CD8-positive, alpha-beta memory T cell (primary cell): ENCODE data around the gene PCDHGB7. TPM values are rescaled to one million over a fixed set of nuclear protein-coding genes. Genes with fewer than 3 reads are reported as not detected.
"Not testable (repeated sequence)": the region's sequence is repeated elsewhere in the genome, so short reads cannot be mapped to it uniquely, and the experiment has no call there.

Source experiments
- CTCF ChIA-PET: fragments of 350-600 bp; sonication (Branson Sonifier 250); formaldehyde crosslinking; loops from one replicate; lab custom pipeline; 2021; ENCODE audit warnings: antibody characterized with exemption; lab: Charles Lee
- POLR2A ChIA-PET: fragments of 350-600 bp; sonication (Branson Sonifier 250); formaldehyde crosslinking; loops from one replicate; lab custom pipeline; 2021; ENCODE audit warnings: antibody characterized with exemption; lab: Charles Lee
- DNase-seq, 5 donors: peaks; one replicate each; pipeline versions ENCODE4 v3.0.0 to v3.0.0-alpha.2; 2020 to 2022; ENCODE audit warnings: mixed read lengths in 1 of 5
- H3K27ac ChIP-seq: one replicate; pipeline ENCODE4 v1.7.0; 2013; ENCODE audit warnings: low read depth, mild to moderate bottlenecking, low read length, moderate library complexity
- H3K27me3 ChIP-seq: 2 replicates; pipeline ENCODE4 v1.7.0; 2013; ENCODE audit warnings: low read length, mild to moderate bottlenecking; ENCODE audit not compliant: insufficient read depth, poor library complexity, severe bottlenecking
- H3K36me3 ChIP-seq: 2 replicates; pipeline ENCODE4 v1.7.0; 2013; ENCODE audit warnings: mild to moderate bottlenecking, low read length, moderate library complexity; ENCODE audit not compliant: insufficient read depth
- H3K4me1 ChIP-seq: 2 replicates; pipeline ENCODE4 v1.7.0; 2013; ENCODE audit warnings: mild to moderate bottlenecking, low read length, moderate library complexity; ENCODE audit not compliant: insufficient read depth
- H3K4me3 ChIP-seq: 2 replicates; pipeline ENCODE4 v1.7.0; 2013; ENCODE audit warnings: mild to moderate bottlenecking, low read length
- H3K9me3 ChIP-seq: 2 replicates; pipeline ENCODE4 v1.7.0; 2013; ENCODE audit warnings: mild to moderate bottlenecking, low read length
- H3K27ac Mint-ChIP-seq, 8 donors: one replicate each; pipeline ENCODE4 v1.8.0; 2020 to 2021; ENCODE audit warnings: mixed read lengths in 8 of 8, mild to moderate bottlenecking in 6 of 8, inconsistent platforms in 3 of 8, moderate library complexity in 3 of 8
- H3K27me3 Mint-ChIP-seq, 2 donors: one replicate each; pipeline ENCODE4 v1.8.0; 2020 to 2021; ENCODE audit warnings: mixed read lengths in 2 of 2, mild to moderate bottlenecking in 1 of 2, moderate library complexity in 1 of 2
- H3K36me3 Mint-ChIP-seq, 3 donors: one replicate each; pipeline ENCODE4 v1.8.0; 2020 to 2021; ENCODE audit warnings: mixed read lengths in 3 of 3, inconsistent platforms in 1 of 3, mild to moderate bottlenecking in 1 of 3
- H3K4me1 Mint-ChIP-seq, 3 donors: one replicate each; pipeline ENCODE4 v1.8.0; 2020 to 2021; ENCODE audit warnings: mixed read lengths in 3 of 3, inconsistent platforms in 1 of 3, mild to moderate bottlenecking in 1 of 3
- H3K4me3 Mint-ChIP-seq, 7 donors: one replicate each; pipeline ENCODE4 v1.8.0; 2020 to 2021; ENCODE audit warnings: mixed read lengths in 7 of 7, mild to moderate bottlenecking in 6 of 7, moderate library complexity in 4 of 7, inconsistent platforms in 2 of 7
- H3K9me3 Mint-ChIP-seq, 5 donors: one replicate each; pipeline ENCODE4 v1.8.0; 2020 to 2022; ENCODE audit warnings: mixed read lengths in 5 of 5, mild to moderate bottlenecking in 3 of 5, moderate library complexity in 2 of 5, inconsistent platforms in 1 of 5
- polyA plus RNA-seq: library from polyadenylated mRNA; unstranded; fragments of 300-500 nt; fragmentation: Illumina TruSeq; gene quantifications from one replicate; pipeline ENCODE4 v1.2.3, GENCODE V29; 2021
- total RNA-seq, 2 experiments: library from RNA; stranded (reverse); gene quantifications; one replicate each; pipeline ENCODE4 v1.2.3, GENCODE V29; 2021

PCDHGB7 gene
- total and polyA plus RNA-seq, 3 experiments from 2014 or later = 0.11 TPM; not detected in 2

DNA sequence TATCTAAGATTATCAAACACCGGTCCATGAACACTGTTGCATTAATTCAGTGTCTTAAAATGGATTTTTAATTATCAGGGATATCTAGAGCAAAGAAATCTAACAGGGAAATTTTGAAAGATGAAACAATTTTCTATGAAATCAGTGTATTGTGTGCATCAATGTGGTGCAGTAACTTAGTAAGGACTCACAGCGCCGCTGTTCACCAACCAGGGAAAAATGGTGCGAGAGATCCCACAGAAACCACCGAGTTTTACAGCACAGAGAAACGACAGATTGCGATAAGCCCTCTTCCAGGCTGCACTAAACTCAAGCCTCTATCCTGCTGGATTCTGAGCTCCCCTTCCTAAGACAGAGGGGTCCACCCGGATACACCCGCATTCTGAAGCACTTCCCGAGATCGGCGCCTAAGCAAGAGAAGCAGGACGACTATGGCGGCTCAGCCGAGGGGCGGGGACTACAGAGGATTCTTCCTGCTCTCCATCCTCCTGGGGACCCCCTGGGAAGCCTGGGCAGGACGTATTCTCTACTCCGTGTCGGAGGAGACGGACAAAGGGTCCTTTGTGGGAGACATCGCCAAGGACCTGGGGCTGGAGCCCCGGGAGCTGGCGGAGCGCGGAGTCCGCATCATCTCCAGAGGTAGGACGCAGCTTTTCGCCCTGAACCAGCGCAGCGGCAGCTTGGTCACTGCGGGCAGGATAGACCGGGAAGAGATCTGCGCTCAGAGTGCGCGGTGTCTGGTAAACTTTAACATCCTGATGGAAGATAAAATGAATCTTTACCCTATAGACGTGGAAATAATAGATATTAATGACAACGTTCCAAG, 34.8 kb upstream of the PCDHGB7 start, which contains the start of gene PCDHGA7:
TSS of gene PCDHGA7 (plus strand) at position 274 of the 826 bp plus-strand sequence. CDS start at position 432, 158 bp downstream.
- no peak for DNase-seq
- POLR2A ChIA-PET = no interaction called here
- H3K36me3 Mint-ChIP-seq = peaks cover 2 to 3% (median 3%) of the 10 kb centered on the region in 3 donors
- Histone ChIP-seq H3K27me3 (peaks cover 11% of the 10 kb centered on the region), H3K4me3 (peak within 1 kb of the TSS; percentile 29), H3K9me3 (no peaks in the 10 kb centered on the region), H3K27ac (no peak within 1 kb of the TSS), H3K36me3 (no peaks in the 10 kb centered on the region), H3K4me1 (no peaks in the 10 kb centered on the region)
- H3K4me3 Mint-ChIP-seq = peak within 1 kb of the TSS in 5 of 7 donors; percentile 17 to 67 (median 53)
- H3K27ac Mint-ChIP-seq = peak within 1 kb of the TSS in 1 of 8 donors; percentile 28
- no peaks in the 10 kb centered on the region for H3K4me1 Mint-ChIP-seq
- CTCF ChIA-PET = no interaction called here
- H3K27me3 Mint-ChIP-seq = peaks cover 57 to 71% of the 10 kb centered on the region in 2 donors
- peaks cover 22 to 80% (median 55%) of the 10 kb centered on the region in 5 donors for H3K9me3 Mint-ChIP-seq

DNA sequence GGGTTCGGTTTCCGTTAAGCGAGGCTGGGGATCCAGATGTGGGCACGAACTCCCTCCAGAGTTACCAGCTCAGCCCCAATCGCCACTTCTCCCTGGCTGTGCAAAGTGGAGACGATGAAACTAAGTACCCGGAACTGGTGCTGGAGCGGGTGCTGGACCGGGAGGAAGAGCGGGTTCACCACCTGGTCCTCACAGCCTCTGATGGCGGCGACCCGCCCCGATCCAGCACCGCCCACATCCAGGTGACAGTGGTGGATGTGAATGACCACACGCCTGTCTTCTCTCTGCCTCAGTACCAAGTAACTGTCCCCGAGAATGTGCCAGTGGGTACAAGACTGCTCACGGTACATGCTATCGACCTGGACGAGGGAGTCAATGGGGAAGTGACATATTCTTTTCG, 34.1 kb upstream of the PCDHGB7 start:
- POLR2A ChIA-PET = no interaction called here
- Mint-ChIP-seq H3K27me3 (peaks cover 60 to 73% of the 10 kb centered on the region in 2 donors), H3K4me3 (no peak overlapping the region), H3K27ac (no peak overlapping the region), H3K4me1 (no peaks in the 10 kb centered on the region), H3K9me3 (peaks cover 24 to 77% (median 56%) of the 10 kb centered on the region in 5 donors), H3K36me3 (peaks cover 2 to 3% (median 3%) of the 10 kb centered on the region in 3 donors)
- Histone ChIP-seq H3K4me1 (no peaks in the 10 kb centered on the region), H3K27ac (no peak overlapping the region), H3K36me3 (no peaks in the 10 kb centered on the region), H3K9me3 (no peaks in the 10 kb centered on the region), H3K27me3 (peaks cover 11% of the 10 kb centered on the region), H3K4me3 (no peak overlapping the region)
- DNase-seq = no peak
- CTCF ChIA-PET = no interaction called here

DNA sequence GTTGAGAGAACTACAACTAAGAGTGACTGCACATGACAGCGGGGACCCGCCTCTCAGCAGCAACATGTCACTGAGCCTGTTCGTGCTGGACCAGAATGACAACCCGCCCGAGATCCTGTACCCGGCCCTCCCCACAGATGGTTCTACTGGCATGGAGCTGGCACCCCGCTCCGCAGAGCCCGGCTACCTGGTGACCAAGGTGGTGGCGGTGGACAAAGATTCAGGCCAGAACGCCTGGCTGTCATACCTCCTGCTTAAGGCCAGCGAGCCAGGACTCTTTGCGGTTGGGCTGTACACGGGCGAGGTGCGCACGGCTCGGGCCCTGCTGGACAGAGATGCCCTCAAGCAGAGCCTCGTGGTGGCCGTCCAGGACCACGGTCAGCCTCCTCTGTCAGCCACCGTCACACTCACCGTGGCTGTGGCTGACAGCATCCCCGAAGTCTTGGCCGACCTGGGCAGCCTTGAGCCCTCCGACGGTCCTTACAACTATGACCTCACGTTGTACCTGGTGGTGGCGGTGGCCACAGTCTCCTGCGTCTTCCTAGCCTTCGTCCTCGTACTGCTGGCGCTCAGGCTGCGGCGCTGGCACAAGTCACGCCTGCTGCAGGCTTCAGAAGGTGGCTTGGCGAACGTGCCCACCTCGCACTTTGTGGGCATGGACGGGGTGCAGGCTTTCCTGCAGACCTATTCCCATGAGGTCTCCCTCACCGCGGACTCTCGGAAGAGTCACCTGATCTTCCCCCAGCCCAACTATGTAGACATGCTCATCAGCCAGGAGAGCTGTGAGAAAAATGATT, 32.8 kb upstream of the PCDHGB7 start:
- Mint-ChIP-seq H3K4me1 (no peaks in the 10 kb centered on the region), H3K9me3 (peaks cover 27 to 73% (median 60%) of the 10 kb centered on the region in 5 donors), H3K27ac (no peak overlapping the region), H3K27me3 (peaks cover 66 to 76% of the 10 kb centered on the region in 2 donors), H3K4me3 (no peak overlapping the region), H3K36me3 (peaks cover 2 to 8% (median 3%) of the 10 kb centered on the region in 3 donors)
- Histone ChIP-seq H3K9me3 (no peaks in the 10 kb centered on the region), H3K4me3 (no peak overlapping the region), H3K27ac (no peak overlapping the region), H3K4me1 (no peaks in the 10 kb centered on the region), H3K27me3 (peaks cover 11% of the 10 kb centered on the region), H3K36me3 (no peaks in the 10 kb centered on the region)
- CTCF ChIA-PET = no interaction called here
- no peak for DNase-seq
- POLR2A ChIA-PET = no interaction called here

DNA sequence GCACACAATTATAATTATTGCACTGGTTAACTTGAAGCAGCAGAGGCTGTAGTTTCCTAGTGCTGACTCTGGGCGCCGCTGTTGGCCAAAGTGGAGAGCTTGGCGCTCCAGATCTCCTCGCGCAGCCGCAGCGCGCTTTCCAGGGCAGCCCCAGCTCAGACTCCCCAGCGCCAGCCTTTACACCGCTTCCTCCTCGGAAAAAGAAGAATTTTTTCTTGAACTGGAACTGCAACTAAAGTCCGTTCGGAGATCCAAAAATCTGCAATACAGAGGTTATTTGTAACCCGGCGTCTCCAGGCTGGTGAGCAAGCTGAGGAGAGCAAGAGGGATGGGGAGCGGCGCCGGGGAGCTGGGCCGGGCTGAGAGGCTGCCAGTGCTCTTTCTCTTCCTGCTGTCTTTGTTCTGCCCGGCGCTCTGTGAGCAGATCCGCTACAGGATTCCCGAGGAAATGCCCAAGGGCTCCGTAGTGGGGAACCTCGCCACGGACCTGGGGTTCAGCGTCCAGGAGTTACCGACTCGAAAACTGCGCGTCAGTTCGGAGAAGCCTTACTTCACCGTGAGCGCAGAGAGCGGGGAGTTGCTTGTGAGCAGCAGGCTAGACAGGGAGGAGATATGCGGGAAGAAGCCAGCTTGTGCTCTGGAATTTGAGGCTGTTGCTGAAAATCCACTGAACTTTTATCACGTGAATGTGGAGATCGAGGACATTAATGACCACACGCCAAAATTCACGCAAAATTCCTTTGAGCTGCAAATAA, 29.7 kb upstream of the PCDHGB7 start, which contains the start of gene PCDHGB4:
TSS of gene PCDHGB4 (plus strand) at position 142 of the 755 bp plus-strand sequence. CDS start at position 329, 187 bp downstream.
- Mint-ChIP-seq H3K36me3 (peaks cover 3 to 11% (median 4%) of the 10 kb centered on the region in 3 donors), H3K9me3 (peaks cover 30 to 76% (median 66%) of the 10 kb centered on the region in 5 donors), H3K4me3 (peak within 1 kb of the TSS in 4 of 7 donors; percentile 22 to 74 (median 30)), H3K27me3 (peaks cover 67 to 74% of the 10 kb centered on the region in 2 donors)
- H3K36me3 ChIP-seq, POLR2A ChIA-PET, H3K27ac Mint-ChIP-seq, H3K4me1 Mint-ChIP-seq, H3K27ac ChIP-seq, DNase-seq, CTCF ChIA-PET, H3K9me3 ChIP-seq, H3K4me1 ChIP-seq, H3K4me3 ChIP-seq: not testable (repeated sequence)
- H3K27me3 ChIP-seq = peaks cover 10% of the 10 kb centered on the region

DNA sequence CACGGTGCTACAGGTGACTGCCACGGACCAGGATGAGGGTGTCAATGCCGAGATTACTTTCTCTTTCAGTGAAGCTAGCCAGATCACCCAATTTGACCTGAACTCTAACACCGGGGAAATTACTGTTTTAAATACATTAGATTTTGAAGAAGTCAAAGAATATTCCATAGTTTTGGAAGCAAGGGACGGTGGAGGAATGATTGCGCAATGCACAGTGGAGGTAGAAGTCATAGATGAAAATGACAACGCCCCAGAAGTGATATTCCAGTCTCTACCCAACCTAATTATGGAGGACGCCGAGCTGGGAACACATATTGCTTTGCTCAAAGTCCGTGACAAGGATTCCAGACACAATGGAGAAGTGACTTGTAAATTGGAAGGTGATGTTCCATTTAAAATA, 28.8 kb upstream of the PCDHGB7 start:
- DNase-seq = no peak
- H3K27me3 ChIP-seq = peaks cover 16% of the 10 kb centered on the region
- peaks cover 30 to 77% (median 66%) of the 10 kb centered on the region in 5 donors for H3K9me3 Mint-ChIP-seq
- H3K27me3 Mint-ChIP-seq = peaks cover 65 to 73% of the 10 kb centered on the region in 2 donors
- POLR2A ChIA-PET = no interaction called here
- no peaks in the 10 kb centered on the region for H3K4me1 ChIP-seq
- H3K4me3 Mint-ChIP-seq = peak overlapping the region in 3 of 7 donors; percentile 18 to 52 (median 34)
- peaks cover 2 to 14% (median 3%) of the 10 kb centered on the region in 3 donors for H3K36me3 Mint-ChIP-seq
- no peaks in the 10 kb centered on the region for H3K4me1 Mint-ChIP-seq
- CTCF ChIA-PET = no interaction called here
- no peaks in the 10 kb centered on the region for H3K9me3 ChIP-seq
- no peaks in the 10 kb centered on the region for H3K36me3 ChIP-seq
- no peak overlapping the region for H3K27ac ChIP-seq
- H3K27ac Mint-ChIP-seq = no peak overlapping the region
- H3K4me3 ChIP-seq = no peak overlapping the region

DNA sequence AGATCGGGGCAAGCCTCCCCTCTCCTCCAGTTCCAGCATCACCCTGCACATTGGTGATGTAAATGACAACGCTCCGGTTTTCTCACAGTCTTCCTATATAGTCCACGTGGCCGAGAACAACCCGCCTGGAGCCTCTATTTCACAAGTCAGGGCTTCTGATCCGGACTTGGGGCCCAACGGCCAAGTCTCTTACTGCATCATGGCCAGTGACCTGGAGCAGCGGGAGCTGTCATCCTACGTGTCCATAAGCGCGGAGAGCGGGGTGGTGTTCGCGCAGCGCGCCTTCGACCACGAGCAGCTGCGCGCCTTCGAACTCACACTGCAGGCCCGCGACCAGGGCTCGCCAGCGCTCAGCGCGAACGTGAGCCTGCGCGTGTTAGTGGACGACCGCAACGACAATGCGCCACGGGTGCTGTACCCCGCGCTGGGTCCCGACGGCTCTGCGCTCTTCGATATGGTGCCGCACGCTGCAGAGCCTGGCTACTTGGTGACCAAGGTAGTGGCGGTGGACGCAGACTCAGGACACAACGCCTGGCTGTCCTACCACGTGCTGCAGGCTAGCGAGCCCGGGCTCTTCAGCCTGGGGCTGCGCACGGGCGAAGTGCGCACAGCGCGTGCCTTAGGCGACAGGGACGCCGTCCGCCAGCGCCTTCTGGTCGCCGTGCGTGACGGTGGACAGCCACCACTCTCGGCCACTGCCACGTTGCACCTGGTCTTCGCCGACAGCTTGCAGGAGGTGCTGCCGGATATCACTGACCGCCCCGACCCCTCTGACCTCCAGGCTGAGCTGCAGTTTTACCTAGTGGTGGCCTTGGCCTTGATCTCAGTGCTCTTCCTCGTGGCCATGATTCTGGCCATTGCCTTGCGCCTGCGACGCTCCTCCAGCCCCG, 28.1 kb upstream of the PCDHGB7 start:
- H3K4me3 ChIP-seq = no peak overlapping the region
- no peak for DNase-seq
- peaks cover 63 to 72% of the 10 kb centered on the region in 2 donors for H3K27me3 Mint-ChIP-seq
- no peaks in the 10 kb centered on the region for H3K4me1 ChIP-seq
- peaks cover 2 to 20% (median 3%) of the 10 kb centered on the region in 3 donors for H3K36me3 Mint-ChIP-seq
- H3K36me3 ChIP-seq = no peaks in the 10 kb centered on the region
- H3K27ac Mint-ChIP-seq = no peak overlapping the region
- H3K27me3 ChIP-seq = peaks cover 21% of the 10 kb centered on the region
- no peaks in the 10 kb centered on the region for H3K9me3 ChIP-seq
- CTCF ChIA-PET = no interaction called here
- POLR2A ChIA-PET = no interaction called here
- H3K4me3 Mint-ChIP-seq = no peak overlapping the region
- no peaks in the 10 kb centered on the region for H3K4me1 Mint-ChIP-seq
- H3K27ac ChIP-seq = no peak overlapping the region
- H3K9me3 Mint-ChIP-seq = peaks cover 36 to 76% (median 66%) of the 10 kb centered on the region in 5 donors
